Measurements from ENCODE around the gene ALG12.
A peak's percentile ranks its signal among the peaks of the same experiment; 100 is the strongest.
"Not testable (repeated sequence)": the region's sequence is repeated elsewhere in the genome, so short reads cannot be mapped to it uniquely, and the experiment has no call there.

ALG12 gene

GRCh38 chr22:49866646-49867045 is 51.6 kb downstream of the ALG12 start:
- DNase-seq (ENCODE audit: low read depth) = no peak

DNA sequence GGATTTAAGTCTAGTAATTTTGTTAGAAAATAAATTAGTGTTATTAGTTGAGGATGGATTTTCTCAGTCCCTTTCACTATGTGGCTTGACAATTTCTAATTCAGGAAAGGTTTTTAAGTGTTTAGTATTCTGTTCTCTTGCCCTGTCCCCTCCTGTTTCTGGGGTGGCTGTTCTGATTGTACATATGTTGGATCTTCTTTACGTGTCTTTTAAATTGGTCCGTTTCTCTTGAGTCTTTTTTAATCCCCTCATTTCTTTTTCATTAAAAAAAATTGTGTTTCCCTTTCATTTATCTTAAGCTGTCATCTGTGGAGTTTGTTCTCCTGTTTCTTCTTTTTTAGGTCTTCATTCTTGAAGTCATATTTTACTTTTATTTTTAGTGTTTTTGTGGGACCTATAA is 52.1 kb downstream of the ALG12 start:
- no peak for DNase-seq (ENCODE audit: low read depth)

GRCh38 chr22:49865156-49865555 is 53.1 kb downstream of the ALG12 start:
- DNase-seq (ENCODE audit: low read depth) = no peak

DNA sequence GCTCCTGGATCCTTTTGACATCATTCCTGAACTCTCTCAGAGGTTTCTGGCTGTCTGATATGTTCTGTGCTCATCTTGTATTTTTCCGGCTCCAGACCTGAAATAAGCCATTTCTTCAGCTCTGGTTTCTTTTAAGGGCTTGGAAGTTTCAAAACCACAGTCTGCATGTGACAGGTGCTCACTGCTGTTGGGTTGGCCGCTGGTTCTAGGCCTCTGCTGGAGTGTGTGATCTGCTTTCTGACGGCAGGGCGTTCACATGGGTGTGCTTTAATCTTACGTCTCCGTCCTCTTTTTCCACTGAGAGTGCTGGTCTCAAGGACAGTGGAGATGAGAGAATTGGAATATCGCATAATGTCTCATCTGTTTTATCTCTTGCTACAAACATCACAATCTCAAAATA is 54.3 kb downstream of the ALG12 start:
- no peak for DNase-seq (ENCODE audit: low read depth)

DNA sequence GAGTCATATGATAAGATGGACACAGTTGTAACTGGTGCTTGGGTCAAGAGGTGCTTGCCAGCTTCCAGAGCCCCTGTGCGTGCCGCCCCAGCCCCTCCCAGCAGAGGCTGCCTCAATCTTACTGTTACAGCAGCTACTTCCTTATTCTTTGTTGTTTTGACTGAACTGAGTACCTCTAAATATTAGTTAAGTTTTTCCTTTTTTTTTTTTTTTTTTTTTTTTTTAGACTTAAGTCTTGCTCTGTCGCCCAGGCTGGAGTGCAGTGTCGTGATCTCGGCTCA is 55.8 kb downstream of the ALG12 start:
- DNase-seq (ENCODE audit: low read depth) = no peak

DNA sequence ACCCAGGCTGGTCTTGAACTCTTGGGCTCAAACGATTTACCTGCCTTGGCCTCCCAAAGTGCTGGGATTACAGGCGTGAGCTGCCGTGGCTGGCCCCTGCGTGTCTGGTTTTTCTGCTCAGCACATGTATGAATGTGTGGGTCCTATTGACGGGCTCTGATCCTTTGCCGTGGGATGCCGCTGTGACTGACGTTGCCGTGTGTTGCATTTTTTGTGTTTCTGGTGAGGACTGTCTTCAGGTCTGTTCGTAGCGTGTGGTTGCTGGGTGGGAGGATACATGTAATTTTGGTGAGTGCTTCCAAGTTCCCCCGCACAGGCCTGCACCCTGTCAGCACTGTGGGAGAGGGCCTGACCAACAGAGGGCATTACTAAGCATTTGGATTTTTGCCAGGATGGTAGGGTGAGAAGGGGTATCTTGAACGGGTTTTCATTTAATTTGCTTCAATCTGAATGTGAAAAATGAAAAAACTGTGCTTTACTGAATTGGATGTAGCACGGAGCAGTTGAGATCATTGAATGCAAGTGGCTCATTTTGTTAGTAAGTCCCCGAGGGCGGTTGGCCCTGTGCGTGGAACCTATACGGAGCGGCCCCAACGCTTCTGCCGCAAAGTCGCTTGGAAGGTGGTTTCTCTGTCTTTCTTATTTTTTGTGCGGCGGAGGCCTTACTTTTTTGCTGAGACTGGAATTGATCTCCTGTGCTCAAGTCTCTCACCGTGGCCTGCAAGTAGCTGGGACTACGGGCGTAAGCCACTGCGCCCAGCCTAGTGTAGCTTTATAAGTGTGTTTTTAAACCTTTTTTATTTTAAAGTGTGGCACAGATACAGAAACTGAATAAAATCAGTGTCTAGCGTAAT is 56.4 kb downstream of the ALG12 start:
- DNase-seq (ENCODE audit: low read depth) = no peak

DNA sequence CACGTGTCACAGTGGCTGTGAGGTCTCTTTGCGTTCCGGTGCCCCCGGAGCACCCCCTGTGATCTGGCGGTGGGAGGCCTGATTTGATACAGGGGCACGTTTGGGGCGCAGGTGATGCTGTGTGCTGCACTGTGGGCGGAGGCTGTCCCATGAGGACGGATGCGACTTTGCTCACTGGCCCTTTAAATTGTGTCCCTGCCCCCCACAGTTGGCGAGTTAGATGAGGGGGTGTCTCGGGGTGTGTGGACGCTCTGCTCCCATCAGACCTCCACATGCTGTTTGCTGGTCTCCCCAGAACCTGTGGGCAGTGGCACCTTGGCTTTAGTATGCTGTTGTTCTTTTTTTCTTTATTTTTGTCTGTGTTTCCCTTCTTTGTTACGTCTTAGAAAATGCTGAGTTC is 59.4 kb downstream of the ALG12 start:
- no peak for DNase-seq (ENCODE audit: low read depth)

DNA sequence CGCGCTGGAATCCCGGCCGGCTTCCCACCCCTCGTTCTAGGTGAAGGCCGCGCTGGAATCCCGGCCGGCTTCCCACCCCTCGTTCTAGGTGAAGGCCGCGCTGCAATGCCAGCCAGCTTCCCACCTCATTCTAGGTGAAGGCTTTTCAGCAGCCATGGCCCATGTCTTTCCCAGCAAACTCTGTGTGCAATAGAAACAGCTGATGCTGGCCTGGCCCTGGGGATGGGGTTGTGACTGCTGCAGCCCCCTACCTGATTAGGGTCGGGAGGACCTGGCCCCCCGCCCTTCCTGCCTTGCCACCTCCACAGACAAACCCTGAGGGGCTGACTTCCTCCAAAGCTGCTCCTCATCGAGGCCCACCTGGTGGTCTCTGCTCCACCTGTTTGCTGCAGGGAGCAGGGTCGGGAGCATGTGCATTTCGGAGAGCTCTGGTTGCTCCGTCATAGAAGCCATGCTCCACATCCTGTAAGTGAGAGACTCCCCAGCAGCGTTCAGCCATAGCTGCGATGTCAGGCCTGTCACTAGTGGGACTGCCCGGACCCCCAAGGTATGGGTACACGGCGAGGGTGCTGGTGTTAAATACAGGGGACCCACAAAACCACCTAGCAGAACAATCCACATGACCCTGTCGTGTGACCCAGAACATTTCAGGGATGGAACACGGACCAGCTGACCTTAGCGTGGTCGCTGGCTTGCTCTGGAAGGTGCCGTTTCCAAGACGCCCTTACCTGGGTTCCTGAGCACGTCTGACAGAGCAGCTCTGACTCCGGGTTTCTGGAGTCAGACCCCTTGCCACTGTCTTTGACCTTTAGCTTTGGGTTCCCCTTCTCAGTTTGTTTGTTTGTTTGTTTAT is 61.2 kb downstream of the ALG12 start:
- no peak for DNase-seq (ENCODE audit: low read depth)

GRCh38 chr22:49856343-49856742 is 61.9 kb downstream of the ALG12 start:
- DNase-seq (ENCODE audit: low read depth) = no peak

DNA sequence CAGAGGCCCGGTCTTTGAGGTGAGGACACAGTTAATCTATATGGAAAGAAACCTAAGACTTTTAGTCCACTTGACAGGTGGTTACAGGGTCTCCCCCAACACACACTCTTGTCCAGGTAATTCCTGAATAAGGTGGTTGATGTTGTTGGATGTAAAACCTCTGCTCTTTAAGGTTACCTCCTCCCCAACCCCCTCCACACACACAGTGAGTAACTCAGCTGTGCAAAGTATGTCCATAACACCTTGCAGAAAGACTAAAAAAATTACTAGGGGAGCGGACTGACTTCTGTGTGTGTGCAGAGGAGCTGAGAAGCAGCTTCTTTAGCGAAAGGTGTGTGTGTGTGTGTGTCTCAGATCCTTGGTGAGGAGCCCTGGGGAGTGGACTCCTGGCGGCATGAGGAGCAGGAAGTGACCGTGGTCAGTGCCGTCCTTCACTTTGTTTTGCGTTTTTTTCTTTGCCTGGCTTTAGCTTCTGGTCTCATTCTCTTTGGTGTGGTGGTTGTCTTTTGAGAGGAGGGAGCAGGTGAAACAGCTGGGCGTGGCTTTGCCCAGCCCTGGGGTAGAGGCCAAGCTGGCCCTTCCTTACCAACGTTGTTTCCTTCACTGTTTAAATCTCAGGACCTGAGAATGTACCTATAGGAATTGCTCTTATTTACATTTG is 62.9 kb downstream of the ALG12 start:
- no peak for DNase-seq (ENCODE audit: low read depth)

- no peak for DNase-seq (ENCODE audit: low read depth)
Observed at GRCh38 chr22:49853981-49854831, 64.0 kb downstream of the ALG12 start.

- DNase-seq (ENCODE audit: low read depth) = peak; percentile 99
Observed at GRCh38 chr22:49852898-49853894, 65.0 kb downstream of the ALG12 start, which contains the start of gene ZBED4. Gene ZBED4, plus strand, starts transcription at chr22:49853844. Its CDS starts 29,819 bp downstream, at chr22:49883663.

GRCh38 chr22:49852568-49852897 is 65.7 kb downstream of the ALG12 start:
- DNase-seq (ENCODE audit: low read depth) = not testable (repeated sequence)

- DNase-seq (ENCODE audit: low read depth) = no peak
Observed at GRCh38 chr22:49850959-49851802, 67.1 kb downstream of the ALG12 start.
